SK-N-SH treated with all-trans-retinoic acid at 6 μM for 48 hours (cell line): ENCODE measurements around the gene DYNC1I1.

ENCODE experiments used
- CSDC2 ChIP-seq: fragments of 250-450 bp; sonication (Bioruptor Pico); IDR thresholded peaks from 2 replicates; pipeline ENCODE4 v1.5.0; 2020; ENCODE audit warnings: mild to moderate bottlenecking, moderate library complexity
- ESRRG ChIP-seq: fragments of 250-450 bp; sonication (Bioruptor Pico); IDR thresholded peaks from 2 replicates; pipeline ENCODE4 v1.6.1; 2021; ENCODE audit warnings: mild to moderate bottlenecking
- SNAI2 ChIP-seq: fragments of 250-450 bp; sonication (Bioruptor Pico); IDR thresholded peaks from 2 replicates; pipeline ENCODE4 v1.5.0; 2020; ENCODE audit warnings: mild to moderate bottlenecking, moderate library complexity
- TCF4 ChIP-seq: fragments of 250-450 bp; sonication (Bioruptor Pico); IDR thresholded peaks from 2 replicates; pipeline ENCODE4 v1.8.0; 2021; ENCODE audit warnings: mild to moderate bottlenecking, moderate library complexity, borderline replicate concordance
- ZFP3 ChIP-seq: fragments of 250-450 bp; sonication (Bioruptor Pico); IDR thresholded peaks from 2 replicates; pipeline ENCODE4 v1.5.0; 2020; ENCODE audit warnings: mild to moderate bottlenecking, moderate library complexity
- ZFP30 ChIP-seq: fragments of 450-650 bp; formaldehyde crosslinking; IDR thresholded peaks from 2 replicates; pipeline ENCODE4 v1.5.0; 2022; ENCODE audit warnings: mild to moderate bottlenecking, moderate library complexity
- ZNF565 ChIP-seq: fragments of 450-650 bp; formaldehyde crosslinking; conservative IDR thresholded peaks from 2 replicates; pipeline ENCODE4 v1.5.0; 2020; ENCODE audit warnings: low read depth, mild to moderate bottlenecking, moderate library complexity
- TF ChIP-seq, protein P1 (sequence below): fragments of 250-450 bp; sonication (Bioruptor Pico); IDR thresholded peaks from 2 replicates; pipeline ENCODE4 v1.8.0; 2020; ENCODE audit warnings: mild to moderate bottlenecking, moderate library complexity, borderline replicate concordance
- TF ChIP-seq, protein P2 (sequence below): fragments of 250-450 bp; sonication (Bioruptor Pico); IDR thresholded peaks from 2 replicates; pipeline ENCODE4 v1.5.1; 2021; ENCODE audit warnings: mild to moderate bottlenecking, moderate library complexity

DNA sequence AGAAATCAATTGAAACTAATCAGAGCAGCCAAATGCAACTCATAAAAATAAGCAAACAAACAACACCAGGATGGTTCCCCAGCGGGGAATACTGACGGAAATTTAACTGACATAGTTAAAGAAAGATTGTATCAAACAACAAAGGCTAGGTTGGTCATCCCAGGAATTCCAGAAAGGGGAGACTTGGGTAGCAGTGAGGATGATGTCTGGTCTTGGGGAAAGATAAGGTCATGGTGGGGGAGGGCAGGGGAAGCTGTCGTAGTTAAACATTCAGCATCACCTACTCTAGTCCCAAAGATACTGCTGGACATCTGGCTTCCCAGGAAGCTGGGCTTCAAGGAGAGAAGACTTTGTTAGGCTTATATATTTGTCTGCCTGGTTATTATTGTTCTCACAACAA, 50.4 kb downstream of the DYNC1I1 start:
- TF ChIP-seq ESRRG (CRISPR knock-in tag) (no peak), SNAI2 (CRISPR knock-in tag) (no peak), ZFP30 (no peak), ZNF565 (CRISPR knock-in tag) (no peak), ZFP3 (no peak), TCF4 (CRISPR knock-in tag) (no peak), CSDC2 (CRISPR knock-in tag) (no peak)
- TF ChIP-seq, protein P1, sequence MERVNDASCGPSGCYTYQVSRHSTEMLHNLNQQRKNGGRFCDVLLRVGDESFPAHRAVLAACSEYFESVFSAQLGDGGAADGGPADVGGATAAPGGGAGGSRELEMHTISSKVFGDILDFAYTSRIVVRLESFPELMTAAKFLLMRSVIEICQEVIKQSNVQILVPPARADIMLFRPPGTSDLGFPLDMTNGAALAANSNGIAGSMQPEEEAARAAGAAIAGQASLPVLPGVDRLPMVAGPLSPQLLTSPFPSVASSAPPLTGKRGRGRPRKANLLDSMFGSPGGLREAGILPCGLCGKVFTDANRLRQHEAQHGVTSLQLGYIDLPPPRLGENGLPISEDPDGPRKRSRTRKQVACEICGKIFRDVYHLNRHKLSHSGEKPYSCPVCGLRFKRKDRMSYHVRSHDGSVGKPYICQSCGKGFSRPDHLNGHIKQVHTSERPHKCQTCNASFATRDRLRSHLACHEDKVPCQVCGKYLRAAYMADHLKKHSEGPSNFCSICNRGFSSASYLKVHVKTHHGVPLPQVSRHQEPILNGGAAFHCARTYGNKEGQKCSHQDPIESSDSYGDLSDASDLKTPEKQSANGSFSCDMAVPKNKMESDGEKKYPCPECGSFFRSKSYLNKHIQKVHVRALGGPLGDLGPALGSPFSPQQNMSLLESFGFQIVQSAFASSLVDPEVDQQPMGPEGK (CRISPR knock-in tag): no peak
- TF ChIP-seq, protein P2, sequence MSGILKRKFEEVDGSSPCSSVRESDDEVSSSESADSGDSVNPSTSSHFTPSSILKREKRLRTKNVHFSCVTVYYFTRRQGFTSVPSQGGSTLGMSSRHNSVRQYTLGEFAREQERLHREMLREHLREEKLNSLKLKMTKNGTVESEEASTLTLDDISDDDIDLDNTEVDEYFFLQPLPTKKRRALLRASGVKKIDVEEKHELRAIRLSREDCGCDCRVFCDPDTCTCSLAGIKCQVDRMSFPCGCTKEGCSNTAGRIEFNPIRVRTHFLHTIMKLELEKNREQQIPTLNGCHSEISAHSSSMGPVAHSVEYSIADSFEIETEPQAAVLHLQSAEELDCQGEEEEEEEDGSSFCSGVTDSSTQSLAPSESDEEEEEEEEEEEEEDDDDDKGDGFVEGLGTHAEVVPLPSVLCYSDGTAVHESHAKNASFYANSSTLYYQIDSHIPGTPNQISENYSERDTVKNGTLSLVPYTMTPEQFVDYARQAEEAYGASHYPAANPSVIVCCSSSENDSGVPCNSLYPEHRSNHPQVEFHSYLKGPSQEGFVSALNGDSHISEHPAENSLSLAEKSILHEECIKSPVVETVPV (CRISPR knock-in tag): no peak
